Mesendoderm (in vitro differentiated cells): ENCODE measurements around the gene CPOX.

Source experiments
- DNase-seq: peaks from one replicate; pipeline ENCODE4 v3.0.0; 2013
- H2AK5ac ChIP-seq: 2 replicates; pipeline ENCODE4 v1.6.1; 2013; ENCODE audit warnings: low read length, inconsistent platforms
- H2BK120ac ChIP-seq: 2 replicates; pipeline ENCODE4 v1.6.1; 2013; ENCODE audit warnings: low read depth, mild to moderate bottlenecking, low read length, moderate library complexity, mixed read lengths
- H2BK15ac ChIP-seq: replicated peaks from 2 replicates; pipeline ENCODE4 v1.6.1; 2013; ENCODE audit warnings: low read depth, mild to moderate bottlenecking, moderate library complexity
- H2BK5ac ChIP-seq: 2 replicates; pipeline ENCODE4 v1.6.1; 2013; ENCODE audit warnings: low read length, inconsistent platforms
- H3K18ac ChIP-seq: 2 replicates; pipeline ENCODE4 v1.6.1; 2013; ENCODE audit warnings: mild to moderate bottlenecking, low read length, mixed read lengths
- H3K23ac ChIP-seq: one replicate; pipeline ENCODE4 v1.6.1; 2013; ENCODE audit warnings: low read length
- H3K27ac ChIP-seq: 2 replicates; pipeline ENCODE4 v1.5.1; 2013; ENCODE audit warnings: low read depth, mild to moderate bottlenecking, inconsistent platforms, low read length, moderate library complexity
- H3K27me3 ChIP-seq: 2 replicates; pipeline ENCODE4 v1.6.1; 2013; ENCODE audit warnings: low read length, control low read depth, mild to moderate bottlenecking, inconsistent platforms; ENCODE audit not compliant: insufficient read depth, poor library complexity
- H3K36me3 ChIP-seq: 2 replicates; pipeline ENCODE4 v1.6.1; 2013; ENCODE audit warnings: low read length, inconsistent platforms; ENCODE audit not compliant: control insufficient read depth, insufficient read depth
- H3K4ac ChIP-seq: one replicate; pipeline ENCODE4 v1.6.1; 2013; ENCODE audit warnings: low read depth, mild to moderate bottlenecking, low read length, moderate library complexity
- H3K4me1 ChIP-seq: 2 replicates; pipeline ENCODE4 v1.6.1; 2013; ENCODE audit warnings: low read depth, low read length, inconsistent platforms; ENCODE audit not compliant: control insufficient read depth
- H3K4me2 ChIP-seq: 2 replicates; pipeline ENCODE4 v1.6.1; 2013; ENCODE audit warnings: low read length
- H3K4me3 ChIP-seq: 2 replicates; pipeline ENCODE4 v1.5.1; 2013; ENCODE audit warnings: mild to moderate bottlenecking, low read length
- H3K56ac ChIP-seq: one replicate; pipeline ENCODE4 v1.6.1; 2013; ENCODE audit warnings: low read length
- H3K79me1 ChIP-seq: 2 replicates; pipeline ENCODE4 v1.6.1; 2013; ENCODE audit warnings: low read length, inconsistent platforms
- H3K79me2 ChIP-seq: 2 replicates; pipeline ENCODE4 v1.6.1; 2013; ENCODE audit warnings: mild to moderate bottlenecking, low read length; ENCODE audit not compliant: control insufficient read depth, insufficient read depth
- H3K9ac ChIP-seq: 2 replicates; pipeline ENCODE4 v1.6.1; 2013; ENCODE audit warnings: low read length, inconsistent platforms
- H4K5ac ChIP-seq: one replicate; pipeline ENCODE4 v1.6.1; 2013; ENCODE audit warnings: low read length
- H4K8ac ChIP-seq: one replicate; pipeline ENCODE4 v1.6.1; 2013; ENCODE audit warnings: low read depth, mild to moderate bottlenecking, control low read depth, low read length, moderate library complexity
- WGBS: extraction: QIAGEN DNeasy Blood & Tissue Kit; methylation state at CpG from one replicate; pipeline ENCODE4 v1.1.7; 2013; ENCODE audit warnings: low lambda C conversion rate, missing lambda C conversion rate; ENCODE audit not compliant: insufficient coverage; ENCODE audit errors: extremely low coverage; 5-methylcytosine and 5-hydroxymethylcytosine counted together

CPOX gene

DNA sequence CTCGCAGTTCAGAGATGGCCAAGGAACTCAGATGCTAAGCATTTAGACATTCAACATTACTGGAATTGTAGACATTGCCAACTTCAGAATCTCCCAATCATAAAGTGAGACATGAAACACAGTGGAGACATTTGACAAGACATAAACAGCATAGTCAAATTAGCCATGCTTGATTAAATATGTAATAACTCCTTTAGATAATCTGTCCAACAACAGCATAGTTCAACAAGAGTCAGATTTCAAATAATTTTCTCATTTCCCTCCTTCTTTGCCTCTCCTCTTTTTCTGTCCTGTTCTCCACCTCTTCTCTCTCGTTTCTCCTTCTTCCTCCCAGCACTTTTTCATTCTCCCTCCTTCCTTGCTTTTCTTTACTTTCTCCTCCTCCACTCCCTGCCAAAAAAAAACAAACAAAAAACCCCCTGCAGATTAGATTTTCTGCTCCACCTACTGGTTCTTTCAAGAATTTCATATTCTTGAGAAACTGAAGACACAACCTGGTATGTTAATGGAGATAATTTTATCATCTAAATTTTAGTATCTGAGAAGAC, 20.2 kb downstream of the CPOX start:
- Histone ChIP-seq H3K56ac (no peak overlapping the region), H3K27ac (no peak overlapping the region), H3K79me2 (no peaks in the 10 kb centered on the region), H3K36me3 (no peaks in the 10 kb centered on the region), H3K79me1 (no peaks in the 10 kb centered on the region), H4K5ac (no peak overlapping the region), H3K4ac (no peak overlapping the region), H2BK15ac (no peak overlapping the region), H3K9ac (no peak overlapping the region), H4K8ac (no peak overlapping the region), H3K4me2 (no peak overlapping the region), H3K18ac (no peak overlapping the region), H2BK120ac (no peak overlapping the region), H3K4me1 (no peaks in the 10 kb centered on the region), H3K23ac (no peak overlapping the region), H2BK5ac (no peak overlapping the region), H2AK5ac (no peak overlapping the region), H3K4me3 (no peak overlapping the region), H3K27me3 (no peaks in the 10 kb centered on the region)
- peak; percentile 41 for DNase-seq
- WGBS: no CpG with 5 or more reads among the region's 2 CpGs

DNA sequence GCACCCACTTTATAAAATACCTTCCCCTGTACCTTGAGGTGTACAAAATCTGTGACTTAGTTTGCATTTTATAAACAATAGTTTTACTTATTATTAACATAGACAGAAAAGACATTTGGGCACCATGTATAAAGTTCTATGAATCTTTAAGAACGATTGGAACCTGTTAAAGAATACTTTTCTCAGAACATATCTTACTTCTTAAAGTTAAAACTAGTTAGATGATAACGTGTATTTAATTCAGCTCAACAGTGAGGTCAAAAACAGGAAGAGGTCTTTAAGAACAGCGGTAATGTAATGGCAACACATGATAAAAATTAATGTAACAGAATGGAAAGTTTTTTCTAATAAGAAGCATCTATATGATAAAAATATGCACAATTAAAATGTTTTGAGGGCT, 25.0 kb downstream of the CPOX start:
- Histone ChIP-seq H2BK15ac (no peak overlapping the region), H4K8ac (no peak overlapping the region), H3K27ac (no peak overlapping the region), H3K9ac (no peak overlapping the region), H3K36me3 (no peaks in the 10 kb centered on the region), H3K56ac (no peak overlapping the region), H3K18ac (no peak overlapping the region), H3K27me3 (no peaks in the 10 kb centered on the region), H3K4me3 (no peak overlapping the region), H3K4ac (no peak overlapping the region), H3K79me1 (no peaks in the 10 kb centered on the region), H3K23ac (no peak overlapping the region), H2AK5ac (no peak overlapping the region), H4K5ac (no peak overlapping the region), H3K4me1 (no peaks in the 10 kb centered on the region), H2BK5ac (no peak overlapping the region), H3K4me2 (no peak overlapping the region), H3K79me2 (no peaks in the 10 kb centered on the region), H2BK120ac (no peak overlapping the region)
- WGBS: no CpG with 5 or more reads among the region's 3 CpGs
- no peak for DNase-seq

DNA sequence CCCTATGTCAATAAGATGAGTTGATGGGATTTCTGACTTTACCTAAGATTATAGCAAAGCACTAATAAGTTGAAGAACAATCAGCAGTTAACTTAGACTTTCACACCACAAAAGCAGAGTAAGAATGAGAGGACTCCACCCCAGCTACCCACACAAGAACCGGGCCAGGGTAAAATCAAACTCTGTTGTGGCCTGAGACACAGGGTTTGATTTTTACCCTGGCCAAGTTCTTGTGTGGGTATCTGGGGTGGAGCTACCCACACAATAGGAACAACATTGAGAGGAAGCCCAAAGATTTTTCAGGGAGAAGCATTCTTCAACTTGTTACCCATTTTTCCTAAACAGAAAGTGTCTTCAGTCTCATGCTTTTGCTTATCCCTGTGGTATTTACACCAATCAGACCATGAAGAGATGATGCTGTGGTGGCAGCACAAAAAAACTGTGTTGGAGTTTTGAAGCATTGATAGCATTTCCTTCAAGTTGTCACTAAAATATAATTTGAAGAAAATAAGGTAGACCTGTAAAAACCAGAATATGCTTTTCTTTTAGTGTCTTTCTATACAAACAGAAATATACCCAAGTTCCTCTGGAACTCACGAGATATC, 25.6 kb downstream of the CPOX start:
- no peak overlapping the region for H2BK5ac ChIP-seq
- no peak overlapping the region for H4K5ac ChIP-seq
- H3K18ac ChIP-seq: no peak overlapping the region
- no peak overlapping the region for H3K4me3 ChIP-seq
- H3K27me3 ChIP-seq: no peaks in the 10 kb centered on the region
- no peaks in the 10 kb centered on the region for H3K4me1 ChIP-seq
- DNase-seq: no peak
- no peak overlapping the region for H3K4me2 ChIP-seq
- no peak overlapping the region for H2BK120ac ChIP-seq
- no peak overlapping the region for H3K56ac ChIP-seq
- H3K9ac ChIP-seq: no peak overlapping the region
- no peaks in the 10 kb centered on the region for H3K36me3 ChIP-seq
- no peak overlapping the region for H4K8ac ChIP-seq
- no peak overlapping the region for H2AK5ac ChIP-seq
- no peak overlapping the region for H3K4ac ChIP-seq
- no peaks in the 10 kb centered on the region for H3K79me2 ChIP-seq
- H3K27ac ChIP-seq: no peak overlapping the region
- WGBS: no CpG with 5 or more reads among the region's 2 CpGs
- no peak overlapping the region for H3K23ac ChIP-seq
- no peak overlapping the region for H2BK15ac ChIP-seq
- no peaks in the 10 kb centered on the region for H3K79me1 ChIP-seq

DNA sequence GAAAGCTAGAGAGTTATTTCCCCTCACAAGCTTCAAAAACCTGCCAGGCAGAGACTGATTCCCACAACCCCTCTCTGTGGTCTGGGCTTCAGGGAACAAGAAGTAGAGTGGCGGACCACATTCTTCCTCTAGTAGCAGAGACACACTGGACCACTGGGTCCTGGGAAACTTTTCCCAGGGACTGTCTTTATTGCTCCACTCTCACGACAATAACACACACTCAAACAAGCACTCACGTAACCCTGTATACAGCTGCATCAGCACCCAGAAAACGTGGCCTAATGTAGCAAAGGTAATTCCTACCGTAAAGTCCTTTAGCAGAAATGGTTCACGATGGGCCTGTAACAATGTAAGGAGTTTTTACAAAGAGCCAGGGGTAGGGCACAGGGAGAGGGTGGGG, 27.6 kb downstream of the CPOX start:
- Histone ChIP-seq H3K23ac (no peak overlapping the region), H3K79me1 (no peaks in the 10 kb centered on the region), H3K27ac (no peak overlapping the region), H3K27me3 (no peaks in the 10 kb centered on the region), H3K18ac (no peak overlapping the region), H3K4me1 (no peaks in the 10 kb centered on the region), H3K9ac (no peak overlapping the region), H3K79me2 (no peaks in the 10 kb centered on the region), H4K5ac (no peak overlapping the region), H2BK120ac (no peak overlapping the region), H3K56ac (no peak overlapping the region), H2BK15ac (no peak overlapping the region), H2BK5ac (no peak overlapping the region), H3K36me3 (no peaks in the 10 kb centered on the region), H3K4me3 (no peak overlapping the region), H3K4me2 (no peak overlapping the region), H4K8ac (no peak overlapping the region), H2AK5ac (no peak overlapping the region), H3K4ac (no peak overlapping the region)
- WGBS: no CpG with 5 or more reads among the region's 6 CpGs
- DNase-seq: no peak

DNA sequence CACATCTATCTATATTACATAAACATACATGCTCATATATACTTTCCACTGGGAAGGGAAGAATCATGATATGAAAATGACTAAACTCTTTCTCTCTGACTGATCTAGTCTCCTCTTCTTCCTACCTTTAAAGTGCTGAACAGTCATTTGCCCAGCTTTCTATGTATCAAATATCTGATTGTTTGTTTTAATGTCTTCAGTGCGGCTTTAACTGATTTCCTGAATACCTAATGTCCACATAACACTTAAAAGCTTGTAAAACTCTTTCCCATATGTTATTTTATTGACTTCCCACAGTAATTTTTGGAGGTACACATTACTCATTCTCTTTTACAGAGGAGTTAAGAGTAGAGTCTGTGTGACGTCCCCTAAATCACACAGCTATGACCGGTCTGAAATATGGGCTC, 28.2 kb downstream of the CPOX start:
- no CpG with 5 or more reads among the region's 3 CpGs for WGBS
- H2AK5ac ChIP-seq: no peak overlapping the region
- H4K8ac ChIP-seq: no peak overlapping the region
- no peak overlapping the region for H4K5ac ChIP-seq
- no peak overlapping the region for H3K4me3 ChIP-seq
- no peak overlapping the region for H2BK5ac ChIP-seq
- no peak overlapping the region for H3K27ac ChIP-seq
- H3K18ac ChIP-seq: no peak overlapping the region
- no peaks in the 10 kb centered on the region for H3K79me2 ChIP-seq
- no peak overlapping the region for H2BK120ac ChIP-seq
- no peak overlapping the region for H3K4me2 ChIP-seq
- H3K4ac ChIP-seq: no peak overlapping the region
- H2BK15ac ChIP-seq: no peak overlapping the region
- no peak for DNase-seq
- H3K79me1 ChIP-seq: no peaks in the 10 kb centered on the region
- H3K4me1 ChIP-seq: no peaks in the 10 kb centered on the region
- no peak overlapping the region for H3K9ac ChIP-seq
- H3K23ac ChIP-seq: no peak overlapping the region
- H3K36me3 ChIP-seq: no peaks in the 10 kb centered on the region
- no peaks in the 10 kb centered on the region for H3K27me3 ChIP-seq
- no peak overlapping the region for H3K56ac ChIP-seq
